GM19467 (cell line): ENCODE results near the gene HGD.
A peak's percentile ranks its signal among the peaks of the same experiment; 100 is the strongest.
"Not testable (repeated sequence)": the region's sequence is repeated elsewhere in the genome, so short reads cannot be mapped to it uniquely, and the experiment has no call there.

Source experiments
- ATAC-seq: cut with Tn5 transposase; IDR thresholded peaks from one replicate; pipeline ENCODE4 v1.9.1; 2021; ENCODE audit warnings: mild to moderate bottlenecking, moderate library complexity; ENCODE audit not compliant: unreplicated experiment

Gene HGD

DNA sequence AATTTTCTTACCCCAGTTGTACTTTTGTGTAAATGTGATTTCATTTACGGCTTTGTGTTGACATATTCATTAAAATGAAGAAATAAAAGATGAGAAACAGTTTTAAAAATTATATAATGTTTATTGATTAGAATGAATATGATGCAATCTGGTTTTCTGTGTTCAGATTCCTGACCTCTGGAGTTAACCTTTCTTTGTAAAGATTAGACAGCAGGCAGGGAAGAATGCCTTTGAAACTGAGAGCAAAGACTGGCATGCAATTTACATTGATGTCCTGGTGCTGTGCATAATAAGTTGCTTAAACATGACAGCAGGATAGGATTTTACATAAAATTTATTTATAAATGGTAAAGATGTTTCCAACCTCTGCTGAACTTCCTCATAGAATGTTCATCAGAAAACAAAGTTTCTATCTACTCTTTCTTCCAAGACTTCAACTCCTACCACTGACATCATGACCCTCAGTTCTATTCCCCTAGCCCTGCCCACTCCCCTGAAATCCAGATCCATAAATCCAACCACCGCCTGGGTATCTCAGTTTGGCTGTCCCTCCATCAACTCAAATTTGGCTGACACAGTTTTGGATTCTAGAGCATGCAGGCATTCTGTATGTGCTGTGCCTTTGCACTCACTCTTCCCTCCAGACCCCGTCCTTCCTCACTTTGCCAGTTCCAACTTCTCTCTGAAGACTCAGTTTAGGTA is 1.7 kb downstream of the HGD start:
- no peak for ATAC-seq

GRCh38 chr3:120678984-120679383 is 3.1 kb downstream of the HGD start:
- ATAC-seq = peak; percentile 36

- ATAC-seq = peak; percentile 93
Measured at GRCh38 chr3:120678331-120678947, 3.6 kb downstream of the HGD start.

- ATAC-seq = not testable (repeated sequence)
Measured at GRCh38 chr3:120677193-120677592, 4.8 kb downstream of the HGD start.

DNA sequence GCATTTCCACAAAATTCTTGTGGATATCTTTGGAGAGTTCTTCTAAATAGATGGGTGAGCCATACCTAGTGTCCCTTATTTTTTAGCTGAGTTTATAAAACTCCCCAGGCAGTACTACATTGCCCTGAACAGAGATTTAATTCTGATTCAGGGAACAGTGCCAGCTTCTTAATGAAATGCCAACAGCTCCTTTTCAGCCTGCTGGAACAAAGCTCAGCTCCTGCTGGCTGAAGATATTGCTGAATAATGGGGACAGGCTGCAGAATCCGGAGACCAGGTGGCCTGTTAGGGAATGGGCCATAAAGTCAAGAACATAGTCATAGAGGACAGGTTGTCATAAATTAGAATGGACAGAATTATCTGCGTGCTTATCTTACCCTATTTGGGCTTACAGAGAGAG is 8.9 kb downstream of the HGD start:
- no peak for ATAC-seq

GRCh38 chr3:120670576-120670975 is 11.5 kb downstream of the HGD start:
- ATAC-seq = no peak

- ATAC-seq = no peak
Measured at GRCh38 chr3:120664926-120665325, 17.1 kb downstream of the HGD start.

- no peak for ATAC-seq
Measured at GRCh38 chr3:120661945-120662344, 20.1 kb downstream of the HGD start.

- no peak for ATAC-seq
Measured at GRCh38 chr3:120661106-120661905, 20.7 kb downstream of the HGD start.

- no peak for ATAC-seq
Measured at GRCh38 chr3:120659834-120660233, 22.2 kb downstream of the HGD start.

DNA sequence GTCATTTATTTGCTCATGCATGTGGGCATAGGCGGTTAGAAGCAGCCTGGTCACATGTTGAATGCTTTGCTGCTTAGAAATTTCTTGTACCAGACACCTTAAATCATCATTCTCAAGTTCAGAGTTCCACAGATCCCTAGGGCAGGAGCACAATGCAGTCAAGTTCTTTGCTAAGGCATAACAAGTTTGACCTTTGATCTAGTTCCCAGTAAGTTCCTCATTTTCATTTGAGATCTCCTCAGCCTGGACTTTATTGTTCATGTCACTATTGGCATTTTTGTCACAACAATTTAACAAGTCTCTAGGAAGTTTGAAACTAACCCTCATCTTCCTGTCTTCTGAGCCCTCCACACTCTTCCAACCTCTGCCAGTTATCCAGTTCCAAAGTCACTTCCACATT is 22.8 kb downstream of the HGD start:
- no peak for ATAC-seq

- ATAC-seq = no peak
Measured at GRCh38 chr3:120652896-120653545, 29.0 kb downstream of the HGD start.

- ATAC-seq = no peak
Measured at GRCh38 chr3:120652281-120652680, 29.8 kb downstream of the HGD start.

GRCh38 chr3:120650311-120650710 is 31.7 kb downstream of the HGD start:
- ATAC-seq = no peak

DNA sequence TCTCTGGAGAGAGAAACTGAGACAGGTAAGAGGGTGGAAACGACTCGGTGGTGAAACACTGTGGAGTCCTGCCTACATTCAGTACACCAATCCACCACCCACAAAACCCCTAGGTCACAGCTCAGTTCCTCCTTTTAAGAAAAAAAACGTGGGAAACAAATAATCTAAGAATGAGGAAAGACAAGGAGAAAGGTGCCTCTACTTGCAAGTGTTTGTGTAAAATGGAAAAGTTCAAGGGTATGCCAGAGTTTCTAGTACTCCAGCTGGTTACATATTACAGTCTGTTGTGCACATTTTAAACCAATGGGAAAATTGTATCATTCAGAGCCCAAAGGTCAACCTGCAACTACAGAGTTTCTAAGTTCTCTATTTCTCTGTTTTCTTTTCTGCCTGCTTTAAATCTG is 32.2 kb downstream of the HGD start:
- no peak for ATAC-seq

DNA sequence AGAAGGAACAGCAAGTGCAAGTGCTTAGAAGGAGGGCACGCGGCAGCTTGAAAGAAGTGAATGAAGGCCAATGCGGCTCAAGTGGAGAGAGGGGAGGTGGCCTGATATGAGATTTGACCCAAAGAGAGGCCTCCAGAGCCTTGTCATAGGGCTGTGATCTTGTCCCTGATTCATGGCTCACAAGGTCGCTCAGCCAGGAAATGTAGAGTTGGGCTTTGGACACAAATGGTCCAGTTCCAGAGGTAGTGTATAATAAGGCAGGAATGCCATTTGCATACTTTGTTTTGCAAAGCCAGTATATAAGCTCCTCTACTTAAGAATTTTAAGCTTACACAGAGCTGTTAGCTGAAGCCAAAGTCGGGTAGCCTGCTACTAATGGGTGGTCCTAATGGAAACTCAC is 33.7 kb downstream of the HGD start:
- no peak for ATAC-seq

DNA sequence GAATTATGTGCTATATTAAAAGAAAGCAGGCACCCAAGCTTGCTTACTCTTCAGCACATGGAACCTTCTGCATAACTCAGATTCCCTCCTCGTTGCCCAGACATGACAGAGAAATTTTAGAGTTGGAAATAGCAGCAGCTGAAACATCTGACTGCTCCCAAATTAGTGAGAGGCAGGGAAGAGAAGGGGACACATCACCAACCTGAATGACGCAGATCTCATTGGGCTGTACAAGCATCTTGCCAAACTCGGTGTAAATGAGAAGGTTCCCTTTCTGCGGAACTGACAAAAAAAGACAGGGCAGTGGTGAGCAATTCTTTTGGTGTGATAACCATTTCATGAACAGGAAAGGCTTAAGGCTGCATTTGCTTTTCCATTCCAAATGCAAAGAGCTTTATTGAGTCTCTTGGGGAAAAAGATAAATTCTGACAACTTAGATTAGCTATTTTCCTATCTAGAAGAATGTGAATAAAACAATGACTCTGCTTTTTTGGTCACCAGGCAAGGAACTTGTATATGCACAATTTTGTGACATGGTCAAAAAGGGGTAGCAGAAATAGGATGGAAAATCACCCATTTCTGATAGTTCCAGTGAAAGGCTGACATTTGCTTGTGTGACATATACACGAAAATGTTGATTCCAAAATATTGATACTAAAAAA is 35.1 kb downstream of the HGD start:
- no peak for ATAC-seq

GRCh38 chr3:120645083-120645845 is 36.8 kb downstream of the HGD start:
- ATAC-seq = no peak

- no peak for ATAC-seq
Measured at GRCh38 chr3:120642368-120642948, 39.6 kb downstream of the HGD start.

GRCh38 chr3:120641696-120642246 is 40.3 kb downstream of the HGD start:
- ATAC-seq = no peak
